K562 (cell line): ENCODE measurements around the gene NBDY. TPM values are rescaled to one million over a fixed set of nuclear protein-coding genes. Genes with fewer than 3 reads are reported as not detected.

Experiments
- ATAC-seq: fragments of 200-7000 bp; cut with Tn5 transposase; 3 replicates; pipeline ENCODE4 v1.9.1; 2020; ENCODE audit warnings: moderate library complexity
- BruUV-seq: library from RNA; stranded (reverse); fragments of 400-500 nt; replicated peaks from 2 replicates; lab custom pipeline; 2021; lab: Mats Ljungman, UMichigan
- CTCF ChIA-PET: fragments of 300-600 bp; formaldehyde crosslinking; extraction: SDS; loops from one replicate; lab custom pipeline; 2021; ENCODE audit warnings: low intra/inter-chr PET ratio; lab: Yijun Ruan, JAX
- POLR2A ChIA-PET: fragments of 300-600, 350-650 bp; sonication (Branson Sonifier 250); formaldehyde crosslinking; extraction: SDS; loops from one replicate; lab custom pipeline; 2021; ENCODE audit warnings: antibody characterized with exemption, inconsistent platforms; lab: Yijun Ruan, JAX
- DNase-seq, 4 experiments: peaks; one replicate each; pipeline versions ENCODE4 v3.0.0 to v3.0.0-alpha.2; 2011 to 2018; ENCODE audit warnings: low spot score in 3 of 4, mixed read lengths in 3 of 4; ENCODE audit errors: extremely low read depth in 1 of 4
- FAIRE-seq: peaks from 2 replicates; lab custom pipeline; 2011; peaks lifted over from hg19 to GRCh38; lab: Jason Lieb, UNC
- H2AFZ ChIP-seq: 2 replicates; pipeline ENCODE4 v1.6.0; 2011; ENCODE audit warnings: low read depth, low read length, control low read depth, inconsistent platforms
- H3K27ac ChIP-seq: fragments of 200-600 bp; 3 replicates; pipeline ENCODE4 v1.8.0; 2011; ENCODE audit warnings: low read depth, mild to moderate bottlenecking, control low read depth, inconsistent platforms, low read length, moderate library complexity, mixed read lengths; ENCODE audit errors: extremely low read depth
- H3K27me3 ChIP-seq, 2 experiments: fragments of 300-600 bp in 1 of 2; 2 replicates in 1 of 2; 3 replicates in 1 of 2; pipeline versions ENCODE4 v1.6.0 to v1.8.0; 2011; ENCODE audit warnings: inconsistent platforms in 2 of 2, low read length in 2 of 2, mild to moderate bottlenecking in 1 of 2, mixed read lengths in 1 of 2, moderate library complexity in 1 of 2; ENCODE audit not compliant: control insufficient read depth in 2 of 2, insufficient read depth in 2 of 2
- H3K36me3 ChIP-seq: fragments of 300-600 bp; 3 replicates; pipeline ENCODE4 v1.8.0; 2011; ENCODE audit warnings: mild to moderate bottlenecking, low read length, inconsistent platforms; ENCODE audit not compliant: control insufficient read depth, insufficient read depth
- H3K4me1 ChIP-seq, 2 experiments: fragments of 200-600 bp in 1 of 2; replicated peaks in 1 of 2; 2 replicates in 1 of 2; 3 replicates in 1 of 2; pipeline versions ENCODE4 v1.5.1 to v1.8.0; 2011; ENCODE audit warnings: inconsistent platforms in 2 of 2, low read length in 2 of 2, mild to moderate bottlenecking in 1 of 2, mixed read lengths in 1 of 2, moderate library complexity in 1 of 2; ENCODE audit not compliant: control insufficient read depth in 2 of 2, insufficient read depth in 2 of 2
- H3K4me2 ChIP-seq: 2 replicates; pipeline ENCODE4 v1.6.1; 2011; ENCODE audit warnings: low read length, control low read depth, inconsistent platforms, mixed read lengths; ENCODE audit not compliant: insufficient read depth
- H3K4me3 ChIP-seq: fragments of 200-600 bp; sonication (generic), shearing (Covaris generic); 2 replicates; pipeline ENCODE4 v1.5.1; 2016; ENCODE audit warnings: control low read depth, inconsistent platforms
- H3K79me2 ChIP-seq: fragments of 200-600 bp; 3 replicates; pipeline ENCODE4 v1.8.0; 2011; ENCODE audit warnings: low read length, inconsistent platforms; ENCODE audit not compliant: control insufficient read depth, insufficient read depth
- H3K9ac ChIP-seq, 2 experiments: 2 replicates each; pipeline versions ENCODE4 v1.6.0 to v1.6.1; 2011; ENCODE audit warnings: low read depth in 2 of 2, low read length in 2 of 2, control low read depth in 1 of 2, inconsistent platforms in 1 of 2, mild to moderate bottlenecking in 1 of 2, mixed read lengths in 1 of 2; ENCODE audit not compliant: insufficient read depth in 1 of 2
- H3K9me1 ChIP-seq: one replicate; pipeline ENCODE4 v1.6.0; 2011; ENCODE audit warnings: inconsistent platforms, mild to moderate bottlenecking, low read length, moderate library complexity; ENCODE audit not compliant: control insufficient read depth, insufficient read depth
- H3K9me3 ChIP-seq: replicated peaks from 2 replicates; pipeline ENCODE4 v1.5.1; 2011; ENCODE audit warnings: low read depth, low read length, inconsistent platforms; ENCODE audit not compliant: control insufficient read depth, insufficient read depth
- H4K20me1 ChIP-seq: replicated peaks from 2 replicates; pipeline ENCODE4 v1.6.1; 2011; ENCODE audit warnings: low read length, inconsistent platforms, mixed read lengths; ENCODE audit not compliant: control insufficient read depth, insufficient read depth
- CHD2 ChIP-seq: IDR thresholded peaks from 2 replicates; pipeline ENCODE4 v1.6.1; 2011; ENCODE audit warnings: low read depth, low read length
- E2F3 ChIP-seq: fragments of 250-450 bp; sonication (Bioruptor Pico); IDR thresholded peaks from 2 replicates; pipeline ENCODE4 v1.4.0; 2020; ENCODE audit warnings: mild to moderate bottlenecking
- GTF2E2 ChIP-seq: fragments of 200-800 bp; sonication (Bioruptor generic); IDR thresholded peaks from 2 replicates; pipeline ENCODE4 v1.6.1; 2016; ENCODE audit warnings: missing genetic modification characterization, missing compliant biosample characterization
- HMG20A ChIP-seq: fragments of 450-650 bp; formaldehyde crosslinking; conservative IDR thresholded peaks from 2 replicates; pipeline ENCODE4 v1.4.0; 2020; ENCODE audit warnings: mild to moderate bottlenecking, mixed read lengths
- MYNN ChIP-seq, 2 experiments: sonication (generic); formaldehyde crosslinking in 1 of 2; IDR thresholded peaks; 2 replicates each; pipeline versions ENCODE4 v1.5.0 to v1.6.1; 2016 to 2020; ENCODE audit warnings: antibody characterized with exemption in 1 of 2, missing genetic modification reagents in 1 of 2
- RAD21 ChIP-seq, 2 experiments: fragments of 250-450 bp in 1 of 2; fragments of 450-650 bp in 1 of 2; sonication (Bioruptor Pico) in 1 of 2; formaldehyde crosslinking in 1 of 2; IDR thresholded peaks in 1 of 2; conservative IDR thresholded peaks in 1 of 2; 2 replicates each; pipeline versions ENCODE4 v1.4.0 to v1.8.0; 2020 to 2022; ENCODE audit warnings: mild to moderate bottlenecking in 2 of 2, moderate library complexity in 1 of 2
- RBM34 ChIP-seq: fragments of 200-400 bp; formaldehyde crosslinking; IDR thresholded peaks from 2 replicates; pipeline ENCODE4 v1.6.1; 2018; ENCODE audit warnings: low read length, borderline replicate concordance; ENCODE audit not compliant: insufficient read depth
- SAFB ChIP-seq: fragments of 200-400 bp; formaldehyde crosslinking; IDR thresholded peaks from 2 replicates; pipeline ENCODE4 v1.6.1; 2017; ENCODE audit warnings: low read depth, low read length, borderline replicate concordance
- SMAD1 ChIP-seq: fragments of 150-350 bp; IDR thresholded peaks from 2 replicates; pipeline ENCODE4 v1.6.1; 2014; ENCODE audit warnings: low read length, low read depth; ENCODE audit not compliant: partially characterized antibody
- THRAP3 ChIP-seq: fragments of 450-650 bp; IDR thresholded peaks from 2 replicates; pipeline ENCODE4 v1.6.1; 2016; ENCODE audit warnings: mild to moderate bottlenecking, inconsistent platforms, borderline replicate concordance
- ZNF3 ChIP-seq: fragments of 250-450 bp; sonication (Bioruptor Pico); IDR thresholded peaks from 2 replicates; pipeline ENCODE4 v1.5.0; 2021; ENCODE audit warnings: mild to moderate bottlenecking, moderate library complexity
- ZNF311 ChIP-seq: fragments of 250-450 bp; sonication (Bioruptor Pico); IDR thresholded peaks from 2 replicates; pipeline ENCODE4 v1.4.0; 2020; ENCODE audit warnings: mild to moderate bottlenecking, moderate library complexity
- ZNF75A ChIP-seq: fragments of 450-650 bp; formaldehyde crosslinking; IDR thresholded peaks from 2 replicates; pipeline ENCODE4 v1.4.0; 2020; ENCODE audit warnings: mild to moderate bottlenecking
- WGBS: fragments of 100-300 bp; shearing (Covaris generic); methylation state at CpG from one replicate; pipeline ENCODE4 v1.1.6; 2016; ENCODE audit warnings: low coverage, mixed read lengths; ENCODE audit not compliant: insufficient coverage; ENCODE audit errors: missing lambda C conversion rate; 5-methylcytosine and 5-hydroxymethylcytosine counted together
- in situ Hi-C: fragments of 300-500 bp; cut with MboI; formaldehyde crosslinking; loops from 4 replicates; pipeline ENCODE4 v1.15.0; 2018; ENCODE audit warnings: inconsistent platforms, mixed read lengths
- intact Hi-C: fragments of 100-400 bp; cut with micrococcal nuclease; formaldehyde crosslinking; loops from 2 replicates; pipeline ENCODE4 v1.14.2; 2022
- polyA plus RNA-seq, 8 experiments: library from polyadenylated mRNA; depleted of rRNA in 4 of 8; stranded (reverse) in 5 of 8; unstranded in 3 of 8; fragments of >200 nt; fragmentation: Nextera tagmentation in 2 of 8; fragmentation: Illumina TruSeq in 1 of 8; extraction: Ambion mirVana in 2 of 8; extraction: Trizol in 1 of 8; gene quantifications; 2 replicates each; pipeline versions ENCODE4 v1.2.1 to v1.2.3, GENCODE V29; 2011 to 2014; ENCODE audit warnings: inconsistent platforms in 1 of 8, missing spikeins in 1 of 8
- total RNA-seq, 7 experiments: library from RNA; depleted of rRNA in 6 of 7; stranded (reverse); fragments of >200 nt in 6 of 7; fragmentation: Illumina TruSeq in 2 of 7; extraction: Trizol in 2 of 7; gene quantifications; 2 replicates each; pipeline versions ENCODE4 v1.2.1 to v1.2.3, GENCODE V29; 2011 to 2021; ENCODE audit warnings: low replicate concordance in 1 of 7
- TF ChIP-seq, protein P1 (sequence below): fragments of 250-450 bp; sonication (Bioruptor Pico); IDR thresholded peaks from 2 replicates; pipeline ENCODE4 v1.9.0; 2021; ENCODE audit warnings: mild to moderate bottlenecking, inconsistent platforms
- TF ChIP-seq, protein P2 (sequence below): fragments of 450-650 bp; formaldehyde crosslinking; conservative IDR thresholded peaks from 2 replicates; pipeline ENCODE4 v1.4.0; 2022; ENCODE audit warnings: mild to moderate bottlenecking, missing genetic modification characterization
- TF ChIP-seq, protein P3 (sequence below): fragments of 450-650 bp; formaldehyde crosslinking; IDR thresholded peaks from 2 replicates; pipeline ENCODE4 v1.4.0; 2020; ENCODE audit warnings: mild to moderate bottlenecking, moderate library complexity
- TF ChIP-seq, protein P4 (sequence below), 3 experiments: fragments of 200-800 bp in 1 of 3; sonication (Bioruptor generic) in 1 of 3; sonication (generic) in 1 of 3; formaldehyde crosslinking in 1 of 3; IDR thresholded peaks; 2 replicates each; pipeline versions ENCODE4 v1.6.1 to v1.8.0; 2016 to 2022; ENCODE audit warnings: mild to moderate bottlenecking in 2 of 3, missing compliant biosample characterization in 2 of 3, missing genetic modification characterization in 2 of 3, missing genetic modification reagents in 1 of 3

The NBDY gene
- total and polyA plus RNA-seq, 9 of the 15 experiments (the other 6 are each of a cell fraction or from before 2014, with no cell fraction given): 1.00 to 24.7 (median 7.0) TPM

DNA sequence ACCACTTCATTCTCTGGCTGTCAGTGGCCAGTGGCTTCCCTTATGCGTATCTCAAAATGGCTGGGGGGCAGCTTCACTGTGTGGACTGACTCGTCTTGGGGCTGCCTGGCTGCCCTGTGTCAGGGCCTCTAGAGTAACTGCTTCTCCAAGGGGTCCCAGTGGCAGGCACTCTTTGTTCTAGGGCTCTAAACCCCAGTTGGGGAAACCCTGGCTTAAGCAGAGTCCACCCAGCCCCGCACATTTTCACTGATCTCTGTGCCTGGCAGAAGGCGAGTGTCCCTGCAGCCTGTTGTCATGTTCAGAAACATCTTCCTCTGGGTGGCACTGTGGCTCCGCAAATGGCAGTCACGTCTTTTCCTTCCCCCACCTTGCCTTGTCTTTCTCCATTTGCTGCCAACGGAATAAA, 59.7 kb downstream of the NBDY start:
- ATAC-seq: peak; percentile 51; the same call in 1 of the 3 replicates
- POLR2A ChIA-PET: no interaction called here
- FAIRE-seq: peak; percentile 35
- H3K4me1 ChIP-seq: no peaks in the 10 kb centered on the region
- no TSS peak for BruUV-seq
- no peak overlapping the region for H3K27ac ChIP-seq
- in situ Hi-C loops: no loop called here
- H3K27me3 ChIP-seq: no peaks in the 10 kb centered on the region
- no peaks in the 10 kb centered on the region for H3K36me3 ChIP-seq
- no peaks in the 10 kb centered on the region for H4K20me1 ChIP-seq
- H3K4me3 ChIP-seq: no peak overlapping the region
- H2AFZ ChIP-seq: no peak overlapping the region
- H3K9me3 ChIP-seq: no peaks in the 10 kb centered on the region
- no peaks in the 10 kb centered on the region for H3K79me2 ChIP-seq
- H3K9me1 ChIP-seq: no peaks in the 10 kb centered on the region
- intact Hi-C loops: no loop called here
- CTCF ChIA-PET: no interaction called here
- DNase-seq: peak in 2 of 4 experiments; percentile 12 to 29
- H3K9ac ChIP-seq: no peak overlapping the region
- WGBS: 27% methylated on average over 4 of the region's 7 CpGs
- no peak overlapping the region for H3K4me2 ChIP-seq
- TF ChIP-seq, protein P1, sequence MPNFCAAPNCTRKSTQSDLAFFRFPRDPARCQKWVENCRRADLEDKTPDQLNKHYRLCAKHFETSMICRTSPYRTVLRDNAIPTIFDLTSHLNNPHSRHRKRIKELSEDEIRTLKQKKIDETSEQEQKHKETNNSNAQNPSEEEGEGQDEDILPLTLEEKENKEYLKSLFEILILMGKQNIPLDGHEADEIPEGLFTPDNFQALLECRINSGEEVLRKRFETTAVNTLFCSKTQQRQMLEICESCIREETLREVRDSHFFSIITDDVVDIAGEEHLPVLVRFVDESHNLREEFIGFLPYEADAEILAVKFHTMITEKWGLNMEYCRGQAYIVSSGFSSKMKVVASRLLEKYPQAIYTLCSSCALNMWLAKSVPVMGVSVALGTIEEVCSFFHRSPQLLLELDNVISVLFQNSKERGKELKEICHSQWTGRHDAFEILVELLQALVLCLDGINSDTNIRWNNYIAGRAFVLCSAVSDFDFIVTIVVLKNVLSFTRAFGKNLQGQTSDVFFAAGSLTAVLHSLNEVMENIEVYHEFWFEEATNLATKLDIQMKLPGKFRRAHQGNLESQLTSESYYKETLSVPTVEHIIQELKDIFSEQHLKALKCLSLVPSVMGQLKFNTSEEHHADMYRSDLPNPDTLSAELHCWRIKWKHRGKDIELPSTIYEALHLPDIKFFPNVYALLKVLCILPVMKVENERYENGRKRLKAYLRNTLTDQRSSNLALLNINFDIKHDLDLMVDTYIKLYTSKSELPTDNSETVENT (CRISPR knock-in tag): no peak
- TF ChIP-seq MYNN (IDR thresholded peaks at IDR 0.05) (no peak), MYNN (CRISPR knock-in tag; IDR thresholded peaks at IDR 0.05) (no peak), THRAP3 (no peak), CHD2 (no peak), SAFB (no peak), ZNF311 (no peak), ZNF3 (CRISPR knock-in tag) (no peak), ZNF75A (CRISPR knock-in tag) (no peak), GTF2E2 (tag) (no peak), RBM34 (no peak), HMG20A (no peak), E2F3 (CRISPR knock-in tag) (no peak), SMAD1 (no peak), RAD21 (CRISPR knock-in tag; conservative IDR thresholded peaks at IDR 0.05 in 1 of 2, IDR thresholded peaks at IDR 0.05 in 1 of 2) (peak in 1 of 2 experiments; percentile 26; a peak in 2 of 4 replicates)
- TF ChIP-seq, protein P2, sequence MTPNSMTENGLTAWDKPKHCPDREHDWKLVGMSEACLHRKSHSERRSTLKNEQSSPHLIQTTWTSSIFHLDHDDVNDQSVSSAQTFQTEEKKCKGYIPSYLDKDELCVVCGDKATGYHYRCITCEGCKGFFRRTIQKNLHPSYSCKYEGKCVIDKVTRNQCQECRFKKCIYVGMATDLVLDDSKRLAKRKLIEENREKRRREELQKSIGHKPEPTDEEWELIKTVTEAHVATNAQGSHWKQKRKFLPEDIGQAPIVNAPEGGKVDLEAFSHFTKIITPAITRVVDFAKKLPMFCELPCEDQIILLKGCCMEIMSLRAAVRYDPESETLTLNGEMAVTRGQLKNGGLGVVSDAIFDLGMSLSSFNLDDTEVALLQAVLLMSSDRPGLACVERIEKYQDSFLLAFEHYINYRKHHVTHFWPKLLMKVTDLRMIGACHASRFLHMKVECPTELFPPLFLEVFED (CRISPR knock-in tag): no peak
- TF ChIP-seq, protein P3, sequence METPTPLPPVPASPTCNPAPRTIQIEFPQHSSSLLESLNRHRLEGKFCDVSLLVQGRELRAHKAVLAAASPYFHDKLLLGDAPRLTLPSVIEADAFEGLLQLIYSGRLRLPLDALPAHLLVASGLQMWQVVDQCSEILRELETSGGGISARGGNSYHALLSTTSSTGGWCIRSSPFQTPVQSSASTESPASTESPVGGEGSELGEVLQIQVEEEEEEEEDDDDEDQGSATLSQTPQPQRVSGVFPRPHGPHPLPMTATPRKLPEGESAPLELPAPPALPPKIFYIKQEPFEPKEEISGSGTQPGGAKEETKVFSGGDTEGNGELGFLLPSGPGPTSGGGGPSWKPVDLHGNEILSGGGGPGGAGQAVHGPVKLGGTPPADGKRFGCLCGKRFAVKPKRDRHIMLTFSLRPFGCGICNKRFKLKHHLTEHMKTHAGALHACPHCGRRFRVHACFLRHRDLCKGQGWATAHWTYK: no peak
- TF ChIP-seq, protein P4, sequence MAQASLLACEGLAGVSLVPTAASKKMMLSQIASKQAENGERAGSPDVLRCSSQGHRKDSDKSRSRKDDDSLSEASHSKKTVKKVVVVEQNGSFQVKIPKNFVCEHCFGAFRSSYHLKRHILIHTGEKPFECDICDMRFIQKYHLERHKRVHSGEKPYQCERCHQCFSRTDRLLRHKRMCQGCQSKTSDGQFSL (CRISPR knock-in tag; IDR thresholded peaks at IDR 0.05): no peak
- TF ChIP-seq, protein P4 (tag; IDR thresholded peaks at IDR 0.05): no peak
